Ishikawa (cell line): ENCODE results near the gene JPH3.

Experiments
- CEBPB ChIP-seq: IDR thresholded peaks from 2 replicates; pipeline ENCODE4 v1.6.1; 2012
- CREB1 ChIP-seq: IDR thresholded peaks from 2 replicates; pipeline ENCODE4 v1.6.1; 2012; ENCODE audit warnings: low read depth
- EGR1 ChIP-seq: IDR thresholded peaks from 2 replicates; pipeline ENCODE4 v1.6.1; 2012
- EP300 ChIP-seq: IDR thresholded peaks from 2 replicates; pipeline ENCODE4 v1.6.1; 2012; ENCODE audit warnings: borderline replicate concordance
- FOXM1 ChIP-seq: IDR thresholded peaks from 2 replicates; pipeline ENCODE4 v1.6.1; 2012; ENCODE audit warnings: low read depth, borderline replicate concordance
- RAD21 ChIP-seq: IDR thresholded peaks from 2 replicates; pipeline ENCODE4 v1.6.1; 2012; ENCODE audit warnings: low read depth
- TAF1 ChIP-seq: IDR thresholded peaks from 2 replicates; pipeline ENCODE4 v1.6.1; 2012; ENCODE audit warnings: low read depth, mild to moderate bottlenecking
- TEAD4 ChIP-seq: IDR thresholded peaks from 2 replicates; pipeline ENCODE4 v1.6.1; 2012
- YY1 ChIP-seq: IDR thresholded peaks from 2 replicates; pipeline ENCODE4 v1.6.1; 2012; ENCODE audit warnings: low read depth
- ZBTB7A ChIP-seq: IDR thresholded peaks from 2 replicates; pipeline ENCODE4 v1.6.1; 2012; ENCODE audit warnings: low read depth
- TF ChIP-seq, protein P1 (sequence below): IDR thresholded peaks from 2 replicates; pipeline ENCODE4 v1.6.1; 2012
- TF ChIP-seq, protein P2 (sequence below): IDR thresholded peaks from 2 replicates; pipeline ENCODE4 v1.6.1; 2012; ENCODE audit warnings: low read depth, mild to moderate bottlenecking

DNA sequence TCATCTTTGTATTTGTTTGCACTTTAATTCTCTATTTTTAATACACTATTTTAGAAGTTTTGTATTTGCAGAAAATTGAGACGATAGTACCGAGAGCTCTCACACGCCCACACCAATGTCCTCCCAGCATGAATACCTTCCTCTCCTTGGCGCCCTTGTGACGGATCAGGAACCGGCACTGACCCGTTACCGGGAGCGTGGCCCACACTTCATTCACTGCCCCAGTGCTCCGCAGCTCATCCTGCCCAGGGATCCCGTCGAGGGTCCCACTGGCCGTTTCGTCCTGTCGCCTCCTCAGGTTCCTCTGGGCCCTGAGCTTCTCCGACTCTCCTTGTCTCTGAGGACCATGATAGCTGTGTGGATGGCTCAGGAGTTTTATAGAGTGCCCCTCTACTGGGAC is 112.9 kb downstream of the JPH3 start:
- no peak for TF ChIP-seq CEBPB
- TF ChIP-seq, protein P1, sequence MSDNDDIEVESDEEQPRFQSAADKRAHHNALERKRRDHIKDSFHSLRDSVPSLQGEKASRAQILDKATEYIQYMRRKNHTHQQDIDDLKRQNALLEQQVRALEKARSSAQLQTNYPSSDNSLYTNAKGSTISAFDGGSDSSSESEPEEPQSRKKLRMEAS = no peak
- TF ChIP-seq TAF1 = no peak
- TF ChIP-seq RAD21 = no peak
- TF ChIP-seq EP300 = no peak
- no peak for TF ChIP-seq TEAD4
- TF ChIP-seq, protein P2, sequence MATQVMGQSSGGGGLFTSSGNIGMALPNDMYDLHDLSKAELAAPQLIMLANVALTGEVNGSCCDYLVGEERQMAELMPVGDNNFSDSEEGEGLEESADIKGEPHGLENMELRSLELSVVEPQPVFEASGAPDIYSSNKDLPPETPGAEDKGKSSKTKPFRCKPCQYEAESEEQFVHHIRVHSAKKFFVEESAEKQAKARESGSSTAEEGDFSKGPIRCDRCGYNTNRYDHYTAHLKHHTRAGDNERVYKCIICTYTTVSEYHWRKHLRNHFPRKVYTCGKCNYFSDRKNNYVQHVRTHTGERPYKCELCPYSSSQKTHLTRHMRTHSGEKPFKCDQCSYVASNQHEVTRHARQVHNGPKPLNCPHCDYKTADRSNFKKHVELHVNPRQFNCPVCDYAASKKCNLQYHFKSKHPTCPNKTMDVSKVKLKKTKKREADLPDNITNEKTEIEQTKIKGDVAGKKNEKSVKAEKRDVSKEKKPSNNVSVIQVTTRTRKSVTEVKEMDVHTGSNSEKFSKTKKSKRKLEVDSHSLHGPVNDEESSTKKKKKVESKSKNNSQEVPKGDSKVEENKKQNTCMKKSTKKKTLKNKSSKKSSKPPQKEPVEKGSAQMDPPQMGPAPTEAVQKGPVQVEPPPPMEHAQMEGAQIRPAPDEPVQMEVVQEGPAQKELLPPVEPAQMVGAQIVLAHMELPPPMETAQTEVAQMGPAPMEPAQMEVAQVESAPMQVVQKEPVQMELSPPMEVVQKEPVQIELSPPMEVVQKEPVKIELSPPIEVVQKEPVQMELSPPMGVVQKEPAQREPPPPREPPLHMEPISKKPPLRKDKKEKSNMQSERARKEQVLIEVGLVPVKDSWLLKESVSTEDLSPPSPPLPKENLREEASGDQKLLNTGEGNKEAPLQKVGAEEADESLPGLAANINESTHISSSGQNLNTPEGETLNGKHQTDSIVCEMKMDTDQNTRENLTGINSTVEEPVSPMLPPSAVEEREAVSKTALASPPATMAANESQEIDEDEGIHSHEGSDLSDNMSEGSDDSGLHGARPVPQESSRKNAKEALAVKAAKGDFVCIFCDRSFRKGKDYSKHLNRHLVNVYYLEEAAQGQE = no peak
- no peak for TF ChIP-seq ZBTB7A
- TF ChIP-seq YY1 = no peak
- no peak for TF ChIP-seq FOXM1
- no peak for TF ChIP-seq CREB1
- TF ChIP-seq EGR1 = no peak
